ENCODE measurements around the gene PPP2R2C.

- TF ChIP-seq CTCF (conservative IDR thresholded peaks at IDR 0.05; ENCODE audit: low read length) (no peak), EZH2phosphoT487 (IDR thresholded peaks at IDR 0.05; ENCODE audit: borderline replicate concordance, low read depth, low read length) (no peak)
These were observed 182.2 kb downstream of the PPP2R2C start for GRCh38 chr4:6290256-6290655.

Data from OCI-LY7 (cell line).